ENCODE measurements around the gene KIFBP. TPM values are rescaled to one million over a fixed set of nuclear protein-coding genes. Genes with fewer than 3 reads are reported as not detected.

KIFBP gene
- total and polyA plus RNA-seq, 2 experiments from 2014 or later: 54.0 to 56.5 TPM

DNA sequence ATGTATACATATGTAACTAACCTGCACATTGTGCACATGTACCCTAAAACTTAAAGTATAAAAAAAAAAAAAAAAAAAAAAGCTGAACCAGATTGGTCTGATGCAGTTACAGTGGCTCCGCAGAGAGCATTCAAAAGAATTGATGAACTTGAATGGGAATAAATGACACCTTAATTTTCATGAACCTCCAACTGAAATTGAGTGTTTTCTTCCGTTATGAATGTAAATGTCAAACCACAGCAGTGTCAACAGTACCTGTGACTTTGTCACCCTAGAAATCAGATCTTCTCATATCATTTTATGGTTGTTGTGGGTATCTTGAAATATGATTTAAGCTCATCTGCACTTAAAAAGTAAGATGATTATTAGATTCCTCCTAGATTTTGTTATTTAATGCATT is 66.6 kb downstream of the KIFBP start:
- H3K79me2 ChIP-seq (ENCODE audit: insufficient read depth): no peaks in the 10 kb centered on the region
- TF ChIP-seq EZH2phosphoT487 (IDR thresholded peaks at IDR 0.05; ENCODE audit: insufficient read depth, low read depth) (no peak), EZH2 (IDR thresholded peaks at IDR 0.05; ENCODE audit: insufficient read depth, poor library complexity, severe bottlenecking) (no peak)
- H3K4me3 ChIP-seq: no peak overlapping the region
- no peak for DNase-seq
- H4K20me1 ChIP-seq (ENCODE audit: insufficient read depth): no peaks in the 10 kb centered on the region
- no peak overlapping the region for H3K4me2 ChIP-seq (ENCODE audit: unreplicated experiment)
- 0 out of 2 replicates have a peak, but pooled peaks cover 11% of the 10 kb centered on the region for H3F3A ChIP-seq (ENCODE audit: insufficient read depth)
- 80 to 96% methylated on average over 2 of the region's 2 CpGs for WGBS, 2 experiments (ENCODE audit: low coverage in 1 of 2, low lambda C conversion rate in 2 of 2, missing lambda C conversion rate in 2 of 2)
- H3K9ac ChIP-seq: no peak overlapping the region
- no peak overlapping the region for H2AFZ ChIP-seq
- no peak overlapping the region for H3K27ac ChIP-seq
- no peaks in the 10 kb centered on the region for H3K36me3 ChIP-seq (ENCODE audit: low read depth)
- no peaks in the 10 kb centered on the region for H3K27me3 ChIP-seq (replicated peaks; ENCODE audit: insufficient read depth)
- H3K9me3 ChIP-seq (ENCODE audit: low read depth): no peaks in the 10 kb centered on the region
- H3K4me1 ChIP-seq (ENCODE audit: insufficient read depth): peaks cover 31% of the 10 kb centered on the region
- no peaks in the 10 kb centered on the region for H3K9me2 ChIP-seq (ENCODE audit: insufficient read depth)
- in situ Hi-C loops (cut with MboI): no loop called here

DNA sequence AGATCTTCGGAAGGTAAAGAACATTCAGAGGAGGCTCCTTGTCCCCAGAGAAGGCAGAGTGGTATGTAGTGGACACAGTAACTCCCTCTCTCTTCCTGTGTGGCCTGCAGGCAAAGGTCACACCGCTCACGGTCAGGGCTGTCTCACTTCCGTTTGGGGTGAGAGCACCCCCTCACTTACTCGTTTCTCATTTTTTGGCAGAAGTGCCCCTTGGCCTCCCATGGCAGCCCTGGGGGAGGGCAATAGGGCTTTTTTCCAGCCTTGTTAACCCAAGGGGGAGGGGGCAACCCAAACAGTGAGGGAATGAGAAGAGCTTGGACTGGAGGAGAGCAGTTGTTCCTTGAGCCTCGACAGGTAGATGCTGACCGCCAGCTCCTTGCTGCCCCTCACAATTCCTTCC is 67.5 kb downstream of the KIFBP start:
- TF ChIP-seq EZH2 (IDR thresholded peaks at IDR 0.05; ENCODE audit: insufficient read depth, poor library complexity, severe bottlenecking) (no peak), EZH2phosphoT487 (IDR thresholded peaks at IDR 0.05; ENCODE audit: insufficient read depth, low read depth) (no peak)
- H3K79me2 ChIP-seq (ENCODE audit: insufficient read depth): no peaks in the 10 kb centered on the region
- H3K4me2 ChIP-seq (ENCODE audit: unreplicated experiment): no peak overlapping the region
- H3F3A ChIP-seq (ENCODE audit: insufficient read depth): peaks cover 16% of the 10 kb centered on the region; the same call in 1 of the 2 replicates
- no peaks in the 10 kb centered on the region for H3K9me2 ChIP-seq (ENCODE audit: insufficient read depth)
- peak; percentile 15 for DNase-seq
- H2AFZ ChIP-seq: 0 out of 2 replicates have a peak overlapping the region, but pooled peaks have one; percentile 25
- no peaks in the 10 kb centered on the region for H3K9me3 ChIP-seq (ENCODE audit: low read depth)
- no peaks in the 10 kb centered on the region for H3K27me3 ChIP-seq (replicated peaks; ENCODE audit: insufficient read depth)
- WGBS, 2 experiments (ENCODE audit: low coverage in 1 of 2, low lambda C conversion rate in 2 of 2, missing lambda C conversion rate in 2 of 2): 48 to 56% methylated on average over 7 of the region's 7 CpGs
- H3K4me1 ChIP-seq (ENCODE audit: insufficient read depth): peaks cover 40% of the 10 kb centered on the region
- no peaks in the 10 kb centered on the region for H3K36me3 ChIP-seq (ENCODE audit: low read depth)
- no peak overlapping the region for H3K27ac ChIP-seq
- in situ Hi-C loops (cut with MboI): no loop called here
- H3K9ac ChIP-seq: no peak overlapping the region
- H3K4me3 ChIP-seq: no peak overlapping the region
- no peaks in the 10 kb centered on the region for H4K20me1 ChIP-seq (ENCODE audit: insufficient read depth)

DNA sequence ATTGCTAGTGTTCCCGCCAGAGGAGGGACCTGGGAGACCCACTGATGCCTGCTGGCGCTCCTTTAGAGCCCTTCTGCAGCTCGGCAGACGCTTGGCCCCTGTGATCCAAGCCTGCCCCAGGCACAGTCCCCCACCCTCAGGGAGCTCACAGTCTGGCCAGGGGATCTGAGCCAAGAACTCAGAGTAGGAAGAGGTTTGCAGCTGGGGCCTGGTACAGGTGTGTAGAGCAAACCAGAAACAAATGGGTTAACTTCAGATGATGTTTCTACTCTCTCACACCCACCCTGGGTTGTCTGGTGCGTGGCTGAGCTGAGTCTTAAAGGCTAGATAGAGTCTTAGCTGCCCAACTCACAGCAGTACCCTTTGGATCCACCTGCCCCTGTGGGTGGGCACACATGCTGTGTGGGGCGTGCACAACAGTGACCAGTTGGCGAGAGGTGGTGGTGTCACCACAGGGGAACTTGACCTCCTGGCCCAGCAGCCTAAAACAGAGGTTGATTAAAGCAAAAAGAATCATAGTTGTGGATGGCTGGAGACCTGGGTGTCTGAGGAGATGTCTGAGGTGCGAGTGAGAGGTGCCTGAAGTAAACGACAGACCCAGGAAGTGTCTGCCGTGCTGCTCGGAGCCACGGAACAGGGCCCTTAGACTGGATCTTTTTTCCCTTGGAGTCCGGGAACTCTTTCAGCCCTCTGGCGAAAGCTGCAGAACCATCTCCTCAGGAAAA is 68.1 kb downstream of the KIFBP start:
- H3K9ac ChIP-seq: no peak overlapping the region
- H3K27ac ChIP-seq: no peak overlapping the region
- H3K9me3 ChIP-seq (ENCODE audit: low read depth): no peaks in the 10 kb centered on the region
- TF ChIP-seq EZH2 (IDR thresholded peaks at IDR 0.05; ENCODE audit: insufficient read depth, poor library complexity, severe bottlenecking): no peak
- H3F3A ChIP-seq (ENCODE audit: insufficient read depth): peaks cover 18% of the 10 kb centered on the region
- DNase-seq: no peak
- no peak overlapping the region for H3K4me2 ChIP-seq (ENCODE audit: unreplicated experiment)
- H3K79me2 ChIP-seq (ENCODE audit: insufficient read depth): no peaks in the 10 kb centered on the region
- H2AFZ ChIP-seq: peak overlapping the region; percentile 79; the same call in 1 of the 2 replicates
- H4K20me1 ChIP-seq (ENCODE audit: insufficient read depth): no peaks in the 10 kb centered on the region
- H3K4me3 ChIP-seq: no peak overlapping the region
- in situ Hi-C loops (cut with MboI): no loop called here
- no peaks in the 10 kb centered on the region for H3K36me3 ChIP-seq (ENCODE audit: low read depth)
- H3K4me1 ChIP-seq (ENCODE audit: insufficient read depth): peaks cover 41% of the 10 kb centered on the region
- 75 to 82% methylated on average over 14 of the region's 14 CpGs for WGBS, 2 experiments (ENCODE audit: low coverage in 1 of 2, low lambda C conversion rate in 2 of 2, missing lambda C conversion rate in 2 of 2)
- no peaks in the 10 kb centered on the region for H3K9me2 ChIP-seq (ENCODE audit: insufficient read depth)
- no peaks in the 10 kb centered on the region for H3K27me3 ChIP-seq (replicated peaks; ENCODE audit: insufficient read depth)

DNA sequence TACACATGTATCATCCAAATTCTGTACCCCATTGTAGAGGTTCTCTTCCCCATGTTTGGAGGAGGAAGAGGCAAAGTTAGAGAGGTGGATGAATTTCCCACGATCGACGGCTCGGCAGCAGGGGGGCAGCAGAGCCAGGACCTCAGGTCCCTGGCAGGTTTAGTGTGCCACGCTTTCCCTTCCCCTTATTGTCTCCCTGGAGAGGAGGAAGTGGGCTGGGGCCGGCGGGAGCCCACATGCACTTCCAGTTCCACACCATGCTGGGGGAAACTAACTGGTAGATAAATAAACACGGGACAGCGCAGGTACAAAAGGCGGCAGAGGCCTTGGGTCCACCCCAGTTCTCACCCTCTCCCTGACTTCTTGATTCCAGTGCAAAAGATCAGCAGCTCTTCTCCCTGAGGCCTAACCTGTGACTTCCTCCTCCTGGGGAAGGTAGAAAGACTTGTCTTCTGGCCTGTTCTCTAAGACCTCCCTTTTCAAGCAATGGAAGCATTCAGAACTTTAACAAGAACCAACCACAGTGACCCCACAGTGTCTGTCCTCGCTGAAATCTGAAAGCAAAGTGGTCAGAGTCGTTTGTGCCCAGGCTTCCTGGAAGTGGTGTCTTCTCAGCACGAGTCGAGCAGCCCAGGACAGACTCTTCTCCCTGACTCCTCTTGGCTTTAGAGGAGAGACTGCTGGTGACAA is 68.8 kb downstream of the KIFBP start:
- Histone ChIP-seq H3K36me3 (ENCODE audit: low read depth) (no peaks in the 10 kb centered on the region), H3K27me3 (replicated peaks; ENCODE audit: insufficient read depth) (no peaks in the 10 kb centered on the region), H3K79me2 (ENCODE audit: insufficient read depth) (no peaks in the 10 kb centered on the region), H3K27ac (peak overlapping the region; percentile 75), H3K4me1 (ENCODE audit: insufficient read depth) (peaks cover 48% of the 10 kb centered on the region), H3K4me2 (ENCODE audit: unreplicated experiment) (peak overlapping the region; percentile 49), H3K9me3 (ENCODE audit: low read depth) (no peaks in the 10 kb centered on the region), H3K9ac (peak overlapping the region; percentile 51), H3F3A (ENCODE audit: insufficient read depth) (peaks cover 25% of the 10 kb centered on the region), H2AFZ (peak overlapping the region; percentile 79), H3K9me2 (ENCODE audit: insufficient read depth) (no peaks in the 10 kb centered on the region), H3K4me3 (no peak overlapping the region), H4K20me1 (ENCODE audit: insufficient read depth) (no peaks in the 10 kb centered on the region)
- in situ Hi-C loops (cut with MboI): no loop called here
- DNase-seq: no peak
- WGBS, 2 experiments (ENCODE audit: low coverage in 1 of 2, low lambda C conversion rate in 2 of 2, missing lambda C conversion rate in 2 of 2): 55% methylated on average over 14 of the region's 14 CpGs
- TF ChIP-seq EZH2 (IDR thresholded peaks at IDR 0.05; ENCODE audit: insufficient read depth, poor library complexity, severe bottlenecking) (no peak), EZH2phosphoT487 (IDR thresholded peaks at IDR 0.05; ENCODE audit: insufficient read depth, low read depth) (no peak)

All from GM23248 (cell line).